Breast epithelium (tissue), 3 donors: Measurements from ENCODE around the gene NOD2.

ENCODE experiments used
- CTCF ChIP-seq, 3 donors: fragments of 450-650 bp; IDR thresholded peaks; one replicate each; pipeline ENCODE4 v1.5.1; 2016 to 2017; ENCODE audit warnings: antibody characterized with exemption in 3 of 3, mild to moderate bottlenecking in 3 of 3, moderate library complexity in 3 of 3
- POLR2A ChIP-seq: fragments of 450-650 bp; IDR thresholded peaks from one replicate; pipeline ENCODE4 v1.6.1; 2016; ENCODE audit warnings: antibody characterized with exemption, mild to moderate bottlenecking, moderate library complexity
- POLR2AphosphoS5 ChIP-seq, 3 donors: sonication (generic); formaldehyde crosslinking; IDR thresholded peaks; one replicate each; pipeline ENCODE4 v1.6.1; 2017; ENCODE audit warnings: antibody characterized with exemption in 3 of 3

GRCh38 chr16:50717091-50717490 is 23.7 kb downstream of the NOD2 start:
- no peak for TF ChIP-seq POLR2A
- no peak for TF ChIP-seq CTCF (IDR thresholded peaks at IDR 0.05)
- TF ChIP-seq POLR2AphosphoS5 (IDR thresholded peaks at IDR 0.05) = no peak
